Suppressor macrophage (primary cell): ENCODE measurements around the gene GPA33.
A peak's percentile ranks its signal among the peaks of the same experiment; 100 is the strongest.
"Not testable (repeated sequence)": the region's sequence is repeated elsewhere in the genome, so short reads cannot be mapped to it uniquely, and the experiment has no call there.

Source experiments
- DNase-seq, 4 experiments: peaks; one replicate each; pipeline ENCODE4 v3.0.0-alpha.2; 2020 to 2022

GPA33 gene

DNA sequence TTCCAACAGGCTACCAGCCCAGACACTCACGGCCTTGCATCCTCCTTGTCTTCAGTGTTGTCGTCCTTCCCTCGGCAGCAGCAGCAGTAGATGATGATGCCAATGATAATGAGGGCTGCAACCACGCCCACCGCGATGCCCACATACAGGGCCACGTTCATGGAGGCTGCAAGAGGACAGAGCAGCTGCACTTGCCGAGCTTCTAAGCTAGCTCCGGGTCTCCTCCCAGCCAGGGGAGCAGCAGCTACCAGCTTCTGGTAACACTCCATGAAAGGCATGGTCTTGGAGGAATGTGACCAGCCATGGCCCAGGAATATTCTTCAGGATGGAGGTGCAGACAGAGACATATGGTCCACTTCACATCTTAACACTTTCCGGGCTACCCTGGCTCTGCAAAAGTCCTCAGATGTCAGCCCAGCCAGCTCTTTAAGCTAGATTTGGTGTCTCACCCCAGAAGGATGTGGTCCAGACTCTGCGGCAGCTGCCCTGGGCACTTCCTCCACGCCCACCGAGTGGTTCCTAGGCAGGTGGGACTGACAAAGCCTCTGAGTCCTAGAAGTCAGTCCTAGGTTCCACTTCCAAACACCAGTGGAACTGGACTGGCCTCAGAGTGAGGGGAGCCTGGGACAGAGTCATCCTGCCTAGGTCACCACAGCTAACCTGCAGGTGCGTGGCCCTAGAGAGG lies 35.1 kb downstream of the GPA33 start:
- DNase-seq: no peak

DNA sequence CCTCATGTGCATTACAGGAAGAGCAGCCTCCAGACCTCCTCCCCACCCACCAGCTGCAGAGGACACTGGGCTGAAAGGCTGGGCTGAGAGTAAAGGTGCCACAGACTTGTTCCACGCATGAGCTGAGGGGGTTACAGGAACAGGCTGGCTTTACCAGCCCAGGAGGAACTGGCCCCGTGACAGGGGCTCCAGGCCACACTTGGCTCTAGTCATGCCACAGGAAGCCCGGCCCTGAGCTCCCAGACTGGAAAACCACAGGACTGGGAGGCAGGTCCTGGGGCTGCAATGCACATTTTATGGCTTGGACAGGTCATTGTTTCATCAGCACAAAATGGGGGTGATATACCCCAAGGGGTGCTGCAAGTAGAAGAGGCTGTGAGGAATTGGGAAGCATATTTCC lies 35.6 kb downstream of the GPA33 start:
- DNase-seq: peak in 2 of 4 experiments; percentile 16 to 35

DNA sequence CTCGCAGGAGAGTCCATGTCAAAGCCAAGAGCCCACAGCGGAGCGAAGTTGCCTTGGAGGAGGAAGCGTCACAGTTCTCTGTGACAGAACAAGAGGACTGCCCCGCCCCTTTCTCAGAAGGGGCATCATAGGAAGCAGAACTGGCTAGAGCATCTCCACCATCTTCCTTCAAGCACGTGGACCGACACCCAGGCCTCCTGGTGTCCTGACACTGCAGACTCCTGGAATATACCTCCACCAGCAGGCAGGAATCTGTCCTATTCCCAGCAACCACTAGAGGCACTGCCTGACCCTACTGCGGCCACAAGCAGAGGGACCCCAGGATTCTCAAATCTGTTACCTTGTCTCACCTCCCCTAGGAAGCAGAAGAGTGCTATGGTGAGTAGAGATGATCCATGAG lies 37.8 kb downstream of the GPA33 start:
- DNase-seq: no peak

DNA sequence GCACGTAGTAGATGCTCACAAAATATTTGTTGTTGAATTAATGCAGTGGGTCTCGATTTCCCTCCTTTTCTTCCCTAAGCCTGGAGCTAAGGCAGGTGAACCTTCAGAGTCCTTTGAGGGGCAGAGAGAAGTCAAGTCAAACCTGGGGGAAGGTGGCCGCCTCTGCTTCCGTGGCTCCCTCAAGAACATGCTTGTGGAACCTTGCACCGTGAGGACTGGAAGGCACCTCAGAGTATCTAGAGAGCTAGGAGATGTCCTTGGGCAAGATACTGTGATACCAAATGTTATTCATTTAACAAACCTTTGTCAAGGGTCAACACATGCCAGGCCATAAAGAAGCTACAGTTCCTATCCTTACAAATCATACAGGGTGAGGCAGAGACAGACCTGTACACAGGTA lies 38.3 kb downstream of the GPA33 start:
- DNase-seq: no peak

DNA sequence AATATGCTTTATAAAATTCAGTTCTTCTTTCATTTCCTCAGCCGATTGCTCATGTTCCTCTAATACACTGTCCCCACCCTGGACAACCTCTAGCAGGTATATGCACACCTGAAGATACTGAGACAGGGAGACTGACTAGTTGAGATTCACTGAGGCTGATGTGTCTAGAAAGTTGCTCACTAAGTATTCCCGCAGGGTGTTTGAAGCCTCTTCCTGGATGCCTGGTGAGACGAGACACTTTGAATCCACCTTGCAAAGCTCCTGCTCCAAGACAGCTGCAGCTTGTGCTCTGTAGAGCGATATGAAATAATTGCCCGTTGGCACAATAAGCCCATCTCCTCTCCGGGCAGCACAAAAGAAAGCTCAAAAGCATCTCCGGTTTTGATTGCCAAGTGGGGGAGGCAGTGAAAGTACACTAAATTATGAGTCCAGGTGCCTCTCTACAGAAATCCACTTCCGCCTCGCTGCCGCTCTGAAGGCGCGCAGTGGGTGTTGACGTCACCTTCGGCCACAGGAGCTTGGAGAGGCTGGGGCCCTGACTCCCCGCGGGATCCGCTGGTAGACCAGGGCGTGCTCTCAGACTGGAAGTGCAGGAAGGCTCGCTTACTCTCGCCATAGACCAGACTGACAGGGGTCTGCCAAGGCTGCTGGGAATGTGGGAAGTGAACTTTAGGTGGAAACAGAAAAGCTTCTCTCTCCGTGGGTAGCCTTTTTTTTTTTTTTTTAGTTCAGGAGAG lies 46.3 kb downstream of the GPA33 start:
- DNase-seq: peak; percentile 50 to 75 (median 58)

DNA sequence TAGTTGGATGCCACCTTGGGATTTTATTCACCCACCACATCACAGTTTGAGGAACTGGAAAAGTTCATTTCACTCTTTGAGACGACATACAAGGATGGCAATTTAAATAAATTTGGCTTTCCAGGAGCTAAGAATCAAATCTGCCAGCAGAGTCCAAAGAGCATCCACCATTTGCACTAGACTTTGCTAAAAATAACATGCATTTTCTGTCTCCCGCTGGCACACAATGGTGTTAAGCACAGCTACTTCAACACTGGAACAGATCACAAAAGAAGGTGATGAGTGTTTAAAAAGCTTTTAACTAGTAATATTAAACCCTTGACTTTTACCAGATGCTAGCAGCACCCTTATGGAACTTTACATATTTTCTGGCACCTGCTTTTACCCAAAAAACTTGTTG lies 56.5 kb downstream of the GPA33 start:
- no peak for DNase-seq

GRCh38 chr1:167029553-167029952 lies 60.6 kb downstream of the GPA33 start:
- not testable (repeated sequence) for DNase-seq

DNA sequence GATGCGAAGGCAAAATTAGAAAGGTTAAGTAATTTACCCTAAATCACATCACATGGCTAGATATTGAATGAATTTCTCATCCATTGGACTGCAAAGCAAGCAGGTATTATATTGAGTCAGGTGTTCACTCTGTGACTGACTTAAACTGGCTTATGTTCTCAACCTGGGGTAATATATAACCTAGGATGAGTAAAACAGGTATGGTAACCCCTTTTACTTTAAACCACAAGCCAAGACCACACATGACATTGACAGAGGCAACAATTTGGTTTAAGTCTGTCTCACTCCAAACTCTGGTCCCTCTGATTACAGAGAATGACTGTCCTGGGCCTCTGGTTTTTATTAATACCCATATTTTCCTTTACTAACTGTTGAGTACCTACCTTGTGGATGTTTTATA lies 67.8 kb downstream of the GPA33 start:
- DNase-seq: no peak

- peak in 2 of 4 experiments; percentile 18 to 23 for DNase-seq
Observed at GRCh38 chr1:167016100-167016750, 74.0 kb downstream of the GPA33 start.

DNA sequence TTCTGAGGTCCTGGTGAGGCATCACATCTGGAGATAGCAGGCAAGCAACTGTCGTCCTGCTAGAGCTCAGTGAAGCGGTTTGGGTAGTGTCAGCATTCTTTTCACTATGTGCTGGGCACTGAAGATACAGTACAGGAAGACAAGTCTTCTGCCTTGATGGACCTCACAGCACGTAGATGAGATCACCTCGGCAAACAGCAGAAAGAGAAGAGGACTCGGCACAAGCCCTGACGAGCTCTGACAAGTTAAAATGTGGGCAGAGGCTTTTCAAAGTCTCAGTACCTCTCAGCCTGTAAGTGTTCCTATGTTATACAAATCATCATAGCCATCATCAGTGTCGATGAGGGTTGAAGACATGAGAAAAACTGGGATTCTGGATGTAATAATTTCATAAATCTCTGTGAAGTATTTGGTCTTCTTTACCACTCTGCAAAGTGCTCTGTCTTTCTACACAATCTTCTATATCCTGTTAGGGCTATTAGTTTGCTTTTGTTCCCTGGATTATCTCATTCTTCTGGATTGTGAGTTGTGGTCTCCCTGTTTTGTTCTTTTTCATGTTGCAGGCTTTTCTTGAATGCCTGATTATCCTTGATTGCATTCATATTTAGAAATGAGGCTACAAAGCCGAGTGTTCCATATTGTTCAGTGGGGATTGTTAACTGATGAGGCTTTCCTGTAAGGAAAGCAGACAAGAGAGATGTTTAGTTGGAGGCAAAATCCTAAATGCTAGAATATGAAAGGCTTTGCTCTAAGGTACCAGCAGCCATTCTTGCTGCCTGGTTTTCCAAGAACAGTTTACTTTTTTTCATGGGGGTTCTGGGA lies 76.9 kb downstream of the GPA33 start:
- no peak for DNase-seq

- no peak for DNase-seq
Observed at GRCh38 chr1:167012570-167012969, 77.6 kb downstream of the GPA33 start.

- DNase-seq: no peak
Observed at GRCh38 chr1:167011560-167012191, 78.5 kb downstream of the GPA33 start.

DNA sequence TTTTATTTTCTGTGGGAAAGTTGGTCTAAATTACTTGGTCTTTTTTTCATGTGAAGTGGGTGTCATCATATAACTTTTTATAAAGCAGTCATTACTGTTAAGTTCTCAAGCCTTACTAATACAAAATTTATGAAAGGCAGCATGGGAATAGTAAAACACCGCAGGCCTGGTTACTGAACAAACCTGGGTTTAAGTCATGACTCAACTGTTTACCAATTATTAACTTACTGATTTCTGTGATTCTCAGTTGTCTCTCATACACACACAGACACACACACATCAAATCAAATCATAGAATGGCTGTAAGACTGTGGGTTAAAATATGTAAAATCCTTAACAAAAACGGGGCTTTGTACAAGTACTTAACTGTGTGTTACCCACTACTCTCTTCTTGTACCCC lies 86.5 kb downstream of the GPA33 start:
- DNase-seq: no peak
